ENCODE results near the gene ARPC4.

GRCh38 chr3:9806137-9806536, 13.3 kb downstream of the ARPC4 start:
- TF ChIP-seq POLR2A (IDR thresholded peaks at IDR 0.05) (no peak), CTCF (IDR thresholded peaks at IDR 0.05) (no peak), EP300 (IDR thresholded peaks at IDR 0.05) (no peak)
